GM18499 (cell line): ENCODE measurements around the gene ZFHX3.

Experiments
- ATAC-seq: cut with Tn5 transposase; IDR thresholded peaks from one replicate; pipeline ENCODE4 v1.9.1; 2021; ENCODE audit warnings: moderate number of reproducible peaks; ENCODE audit not compliant: insufficient read depth, unreplicated experiment

The ZFHX3 gene

GRCh38 chr16:72862090-72862489 lies 185.8 kb downstream of the ZFHX3 start:
- ATAC-seq: no peak

- no peak for ATAC-seq
These were observed 187.0 kb downstream of the ZFHX3 start for GRCh38 chr16:72860726-72861562.

- ATAC-seq: no peak
These were observed 188.3 kb downstream of the ZFHX3 start for GRCh38 chr16:72859581-72859980.

GRCh38 chr16:72858665-72859493 lies 189.0 kb downstream of the ZFHX3 start:
- no peak for ATAC-seq

GRCh38 chr16:72857834-72858664 lies 189.9 kb downstream of the ZFHX3 start:
- ATAC-seq: no peak

- no peak for ATAC-seq
These were observed 191.1 kb downstream of the ZFHX3 start for GRCh38 chr16:72856797-72857196.

- no peak for ATAC-seq
These were observed 193.5 kb downstream of the ZFHX3 start for GRCh38 chr16:72854267-72854959.

- no peak for ATAC-seq
These were observed 194.2 kb downstream of the ZFHX3 start for GRCh38 chr16:72853575-72854266.

- no peak for ATAC-seq
These were observed 195.5 kb downstream of the ZFHX3 start for GRCh38 chr16:72852421-72852820.

GRCh38 chr16:72850853-72851252 lies 197.1 kb downstream of the ZFHX3 start:
- no peak for ATAC-seq

- ATAC-seq: no peak
These were observed 197.9 kb downstream of the ZFHX3 start for GRCh38 chr16:72850021-72850420.

- no peak for ATAC-seq
These were observed 198.9 kb downstream of the ZFHX3 start for GRCh38 chr16:72848759-72849664.

- no peak for ATAC-seq
These were observed 199.9 kb downstream of the ZFHX3 start for GRCh38 chr16:72848028-72848400.

- ATAC-seq: no peak
These were observed 200.5 kb downstream of the ZFHX3 start for GRCh38 chr16:72847187-72848027.

- no peak for ATAC-seq
These were observed 201.3 kb downstream of the ZFHX3 start for GRCh38 chr16:72846594-72846993.

GRCh38 chr16:72845322-72846020 lies 202.5 kb downstream of the ZFHX3 start:
- ATAC-seq: no peak
